22Rv1 (cell line): Measurements from ENCODE around the gene GPC6.

Source experiments
- H3K27ac ChIP-seq: fragments of 450-650 bp; 2 replicates; pipeline ENCODE4 v1.5.1; 2017
- ZFX ChIP-seq: fragments of 450-650 bp; IDR thresholded peaks from 2 replicates; pipeline ENCODE4 v1.6.1; 2017; ENCODE audit warnings: antibody characterized with exemption, borderline replicate concordance
- TF ChIP-seq, protein P1 (sequence below): fragments of 450-650 bp; IDR thresholded peaks from 2 replicates; pipeline ENCODE4 v1.5.1; 2017; ENCODE audit warnings: mild to moderate bottlenecking

GPC6 gene

GRCh38 chr13:94325650-94326049 lies 1099.0 kb downstream of the GPC6 start:
- H3K27ac ChIP-seq, result no peak overlapping the region
- no peak for TF ChIP-seq ZFX
- TF ChIP-seq, protein P1, sequence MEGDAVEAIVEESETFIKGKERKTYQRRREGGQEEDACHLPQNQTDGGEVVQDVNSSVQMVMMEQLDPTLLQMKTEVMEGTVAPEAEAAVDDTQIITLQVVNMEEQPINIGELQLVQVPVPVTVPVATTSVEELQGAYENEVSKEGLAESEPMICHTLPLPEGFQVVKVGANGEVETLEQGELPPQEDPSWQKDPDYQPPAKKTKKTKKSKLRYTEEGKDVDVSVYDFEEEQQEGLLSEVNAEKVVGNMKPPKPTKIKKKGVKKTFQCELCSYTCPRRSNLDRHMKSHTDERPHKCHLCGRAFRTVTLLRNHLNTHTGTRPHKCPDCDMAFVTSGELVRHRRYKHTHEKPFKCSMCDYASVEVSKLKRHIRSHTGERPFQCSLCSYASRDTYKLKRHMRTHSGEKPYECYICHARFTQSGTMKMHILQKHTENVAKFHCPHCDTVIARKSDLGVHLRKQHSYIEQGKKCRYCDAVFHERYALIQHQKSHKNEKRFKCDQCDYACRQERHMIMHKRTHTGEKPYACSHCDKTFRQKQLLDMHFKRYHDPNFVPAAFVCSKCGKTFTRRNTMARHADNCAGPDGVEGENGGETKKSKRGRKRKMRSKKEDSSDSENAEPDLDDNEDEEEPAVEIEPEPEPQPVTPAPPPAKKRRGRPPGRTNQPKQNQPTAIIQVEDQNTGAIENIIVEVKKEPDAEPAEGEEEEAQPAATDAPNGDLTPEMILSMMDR, result no peak

DNA sequence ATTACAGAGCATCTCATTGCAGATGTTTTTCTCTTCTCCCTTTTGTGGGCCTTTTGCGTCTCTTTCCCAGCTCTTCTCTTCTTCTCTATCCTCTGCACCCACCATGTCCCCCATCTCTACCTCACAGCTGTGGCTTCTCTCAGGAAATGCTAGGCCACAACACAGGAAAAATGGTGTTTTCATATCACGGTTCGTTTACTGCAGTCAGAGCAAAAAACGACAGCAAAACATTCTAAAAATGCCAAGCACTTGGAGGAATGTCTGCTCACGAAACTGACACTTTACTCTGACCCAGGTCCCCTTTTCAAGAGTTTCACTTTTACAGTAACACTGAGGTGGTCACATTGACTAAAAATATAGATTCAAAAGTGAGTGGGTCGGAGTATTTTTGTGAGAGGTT lies 1100.7 kb downstream of the GPC6 start:
- no peak for TF ChIP-seq ZFX
- TF ChIP-seq, protein P1, result no peak
- no peak overlapping the region for H3K27ac ChIP-seq

GRCh38 chr13:94328381-94329041 lies 1101.9 kb downstream of the GPC6 start:
- TF ChIP-seq, protein P1, result no peak
- TF ChIP-seq ZFX, result no peak
- H3K27ac ChIP-seq, result no peak overlapping the region

DNA sequence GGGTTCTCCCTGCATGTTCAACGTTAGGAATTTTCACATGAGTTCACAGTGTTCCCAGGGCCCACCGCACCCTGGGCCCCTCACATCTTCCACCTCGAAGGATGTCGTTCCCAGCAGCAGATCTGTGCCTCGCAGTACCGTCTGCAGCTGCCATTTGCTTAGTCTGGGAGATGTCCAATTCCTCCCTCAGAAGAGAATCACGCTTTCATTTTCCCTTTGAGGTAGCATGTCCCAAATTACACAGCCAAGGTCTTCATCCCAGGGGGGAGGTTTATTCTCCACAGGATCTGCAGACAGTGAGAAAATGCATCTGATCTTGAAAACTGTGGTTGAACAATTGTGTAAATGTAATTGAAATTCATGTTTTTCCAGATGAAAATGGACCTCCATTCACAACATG lies 1102.7 kb downstream of the GPC6 start:
- no peak overlapping the region for H3K27ac ChIP-seq

GRCh38 chr13:94329754-94330551 lies 1103.3 kb downstream of the GPC6 start:
- TF ChIP-seq ZFX, result no peak
- no peak overlapping the region for H3K27ac ChIP-seq

More for the DNA sequence above, 1102.7 kb downstream of the GPC6 start:
- no peak for TF ChIP-seq ZFX
- TF ChIP-seq, protein P1, result no peak

DNA sequence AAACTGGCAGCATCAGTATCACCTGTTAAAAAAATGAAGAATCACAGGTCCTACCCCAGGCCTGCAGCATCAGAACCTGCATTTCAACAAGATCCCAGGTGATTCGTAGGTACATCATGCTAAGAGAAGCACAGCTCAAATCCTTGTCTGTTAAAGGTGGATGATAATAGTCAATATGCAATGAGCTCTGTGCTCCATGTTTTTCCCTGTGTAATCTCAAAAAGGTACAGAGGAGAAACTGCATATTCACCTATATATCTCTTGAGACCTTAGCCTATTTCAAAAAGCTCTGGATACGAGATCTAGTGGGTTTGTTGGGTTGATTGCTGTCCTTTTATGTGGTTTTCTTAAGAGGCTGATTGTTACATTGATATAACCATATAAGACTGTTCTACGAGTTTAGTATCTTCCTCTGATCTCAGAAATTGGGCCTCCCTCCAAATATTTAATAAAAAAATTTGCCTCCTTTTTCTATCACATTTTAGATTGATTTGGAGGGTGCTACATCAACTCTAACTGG lies 1104.0 kb downstream of the GPC6 start:
- no peak overlapping the region for H3K27ac ChIP-seq
- TF ChIP-seq, protein P1, result no peak
- TF ChIP-seq ZFX, result no peak

DNA sequence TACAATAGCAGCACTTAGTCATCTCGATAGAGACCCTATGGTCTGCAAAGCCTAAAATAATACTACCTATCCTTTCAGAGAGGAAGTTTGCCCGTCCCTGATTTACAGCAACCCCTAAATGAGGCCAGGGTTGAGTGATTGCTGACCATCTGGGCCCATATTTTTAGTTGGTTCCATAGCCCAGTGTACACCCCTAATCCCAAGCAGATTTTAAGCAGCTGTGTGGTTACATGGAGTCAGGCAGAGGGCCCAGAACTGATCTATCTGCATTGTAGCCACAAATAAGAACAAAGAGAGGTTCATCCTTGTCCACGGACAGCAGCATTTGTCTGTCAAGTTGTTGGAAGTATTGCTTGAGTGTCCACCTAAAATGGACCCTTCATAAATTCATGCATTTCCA lies 1104.7 kb downstream of the GPC6 start:
- TF ChIP-seq, protein P1, result no peak
- TF ChIP-seq ZFX, result no peak
- H3K27ac ChIP-seq, result no peak overlapping the region
